GM21786 (cell line): ENCODE data around the gene DUSP10.

ENCODE experiments used
- ATAC-seq: cut with Tn5 transposase; IDR thresholded peaks from one replicate; pipeline ENCODE4 v1.9.1; 2021; ENCODE audit not compliant: unreplicated experiment

DUSP10 gene

GRCh38 chr1:221655766-221656305 is 86.1 kb downstream of the DUSP10 start:
- ATAC-seq = no peak
